Measurements from ENCODE around the gene CDT1. TPM values are rescaled to one million over a fixed set of nuclear protein-coding genes. Genes with fewer than 3 reads are reported as not detected.

Gene CDT1
- total and polyA plus RNA-seq, 2 experiments from 2014 or later = 32.6 to 187 TPM

DNA sequence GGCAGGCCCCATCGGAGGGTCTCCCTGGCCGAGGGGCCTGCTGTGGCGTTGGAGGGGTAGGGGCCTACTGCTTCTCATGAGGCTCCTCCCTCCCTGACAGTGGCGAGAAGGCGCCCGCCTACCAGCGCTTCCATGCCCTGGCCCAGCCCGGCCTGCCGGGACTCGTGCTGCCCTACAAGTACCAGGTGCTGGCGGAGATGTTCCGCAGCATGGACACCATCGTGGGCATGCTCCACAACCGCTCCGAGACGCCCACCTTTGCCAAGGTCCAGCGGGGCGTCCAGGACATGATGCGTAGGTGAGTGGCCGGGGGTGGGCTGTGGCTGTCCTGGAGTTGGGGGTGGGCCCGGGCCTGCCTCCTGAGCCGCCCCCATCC lies 1.7 kb downstream of the CDT1 start:
- Mint-ChIP-seq H3K4me1 (peaks cover 3% of the 10 kb centered on the region; the same call in 1 of the 3 replicates), H3K27ac (no peak overlapping the region), H3K9me3 (peaks cover 4% of the 10 kb centered on the region; the same call in 1 of the 3 replicates), H3K27me3 (ENCODE audit: insufficient read depth, low read depth, poor library complexity) (peaks cover 46% of the 10 kb centered on the region), H3K4me3 (peak overlapping the region; percentile 85; the same call in 2 of the 3 replicates), H3K36me3 (ENCODE audit: low read depth) (peaks cover 65% of the 10 kb centered on the region)
- Histone ChIP-seq H3K4me3 (peak overlapping the region; percentile 83; the same call in 1 of the 2 replicates), H3K79me2 (replicated peaks; ENCODE audit: insufficient read depth) (peaks cover 13% of the 10 kb centered on the region), H2AFZ (no peak overlapping the region), H3K36me3 (ENCODE audit: insufficient read depth) (peaks cover 16% of the 10 kb centered on the region), H3K4me2 (peak overlapping the region; percentile 97), H3K27me3 (ENCODE audit: insufficient read depth) (no peaks in the 10 kb centered on the region), H3K4me1 (ENCODE audit: insufficient read depth) (no peaks in the 10 kb centered on the region; the same call in 1 of the 2 replicates), H4K20me1 (replicated peaks; ENCODE audit: insufficient read depth) (no peaks in the 10 kb centered on the region; the same call in none of the 2 replicates), H3K27ac (ENCODE audit: low read depth) (no peak overlapping the region), H3K9me2 (ENCODE audit: insufficient read depth) (no peaks in the 10 kb centered on the region), H3F3A (replicated peaks; ENCODE audit: low read depth) (peaks cover 59% of the 10 kb centered on the region)
- DNase-seq (ENCODE audit: low spot score) = no peak
- TF ChIP-seq NANOG (IDR thresholded peaks at IDR 0.05; ENCODE audit: borderline replicate concordance) = no peak
- TF ChIP-seq EZH2phosphoT487 (IDR thresholded peaks at IDR 0.05; ENCODE audit: unreplicated experiment) = no peak
- no peak for TF ChIP-seq STAT1 (IDR thresholded peaks at IDR 0.05; ENCODE audit: unreplicated experiment)
- TF ChIP-seq, protein P1, sequence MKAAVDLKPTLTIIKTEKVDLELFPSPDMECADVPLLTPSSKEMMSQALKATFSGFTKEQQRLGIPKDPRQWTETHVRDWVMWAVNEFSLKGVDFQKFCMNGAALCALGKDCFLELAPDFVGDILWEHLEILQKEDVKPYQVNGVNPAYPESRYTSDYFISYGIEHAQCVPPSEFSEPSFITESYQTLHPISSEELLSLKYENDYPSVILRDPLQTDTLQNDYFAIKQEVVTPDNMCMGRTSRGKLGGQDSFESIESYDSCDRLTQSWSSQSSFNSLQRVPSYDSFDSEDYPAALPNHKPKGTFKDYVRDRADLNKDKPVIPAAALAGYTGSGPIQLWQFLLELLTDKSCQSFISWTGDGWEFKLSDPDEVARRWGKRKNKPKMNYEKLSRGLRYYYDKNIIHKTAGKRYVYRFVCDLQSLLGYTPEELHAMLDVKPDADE (IDR thresholded peaks at IDR 0.05) = no peak
- TF ChIP-seq ZNF331 (CRISPR knock-in tag; IDR thresholded peaks at IDR 0.05; ENCODE audit: low read depth) = no peak
- no peak for TF ChIP-seq POLR2AphosphoS5 (IDR thresholded peaks at IDR 0.05; ENCODE audit: low read depth)
- no peak for TF ChIP-seq ZNF114 (CRISPR knock-in tag; IDR thresholded peaks at IDR 0.05)
- no peak for TF ChIP-seq JUNB (IDR thresholded peaks at IDR 0.05; ENCODE audit: unreplicated experiment)
- no peak for TF ChIP-seq EZH2 (IDR thresholded peaks at IDR 0.05; ENCODE audit: low read depth, unreplicated experiment)
- no peak for TF ChIP-seq CREB1 (CRISPR knock-in tag; IDR thresholded peaks at IDR 0.05; ENCODE audit: low read depth)
- TF ChIP-seq, protein P2, sequence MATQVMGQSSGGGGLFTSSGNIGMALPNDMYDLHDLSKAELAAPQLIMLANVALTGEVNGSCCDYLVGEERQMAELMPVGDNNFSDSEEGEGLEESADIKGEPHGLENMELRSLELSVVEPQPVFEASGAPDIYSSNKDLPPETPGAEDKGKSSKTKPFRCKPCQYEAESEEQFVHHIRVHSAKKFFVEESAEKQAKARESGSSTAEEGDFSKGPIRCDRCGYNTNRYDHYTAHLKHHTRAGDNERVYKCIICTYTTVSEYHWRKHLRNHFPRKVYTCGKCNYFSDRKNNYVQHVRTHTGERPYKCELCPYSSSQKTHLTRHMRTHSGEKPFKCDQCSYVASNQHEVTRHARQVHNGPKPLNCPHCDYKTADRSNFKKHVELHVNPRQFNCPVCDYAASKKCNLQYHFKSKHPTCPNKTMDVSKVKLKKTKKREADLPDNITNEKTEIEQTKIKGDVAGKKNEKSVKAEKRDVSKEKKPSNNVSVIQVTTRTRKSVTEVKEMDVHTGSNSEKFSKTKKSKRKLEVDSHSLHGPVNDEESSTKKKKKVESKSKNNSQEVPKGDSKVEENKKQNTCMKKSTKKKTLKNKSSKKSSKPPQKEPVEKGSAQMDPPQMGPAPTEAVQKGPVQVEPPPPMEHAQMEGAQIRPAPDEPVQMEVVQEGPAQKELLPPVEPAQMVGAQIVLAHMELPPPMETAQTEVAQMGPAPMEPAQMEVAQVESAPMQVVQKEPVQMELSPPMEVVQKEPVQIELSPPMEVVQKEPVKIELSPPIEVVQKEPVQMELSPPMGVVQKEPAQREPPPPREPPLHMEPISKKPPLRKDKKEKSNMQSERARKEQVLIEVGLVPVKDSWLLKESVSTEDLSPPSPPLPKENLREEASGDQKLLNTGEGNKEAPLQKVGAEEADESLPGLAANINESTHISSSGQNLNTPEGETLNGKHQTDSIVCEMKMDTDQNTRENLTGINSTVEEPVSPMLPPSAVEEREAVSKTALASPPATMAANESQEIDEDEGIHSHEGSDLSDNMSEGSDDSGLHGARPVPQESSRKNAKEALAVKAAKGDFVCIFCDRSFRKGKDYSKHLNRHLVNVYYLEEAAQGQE (IDR thresholded peaks at IDR 0.05; ENCODE audit: unreplicated experiment) = no peak
- TF ChIP-seq, protein P3, sequence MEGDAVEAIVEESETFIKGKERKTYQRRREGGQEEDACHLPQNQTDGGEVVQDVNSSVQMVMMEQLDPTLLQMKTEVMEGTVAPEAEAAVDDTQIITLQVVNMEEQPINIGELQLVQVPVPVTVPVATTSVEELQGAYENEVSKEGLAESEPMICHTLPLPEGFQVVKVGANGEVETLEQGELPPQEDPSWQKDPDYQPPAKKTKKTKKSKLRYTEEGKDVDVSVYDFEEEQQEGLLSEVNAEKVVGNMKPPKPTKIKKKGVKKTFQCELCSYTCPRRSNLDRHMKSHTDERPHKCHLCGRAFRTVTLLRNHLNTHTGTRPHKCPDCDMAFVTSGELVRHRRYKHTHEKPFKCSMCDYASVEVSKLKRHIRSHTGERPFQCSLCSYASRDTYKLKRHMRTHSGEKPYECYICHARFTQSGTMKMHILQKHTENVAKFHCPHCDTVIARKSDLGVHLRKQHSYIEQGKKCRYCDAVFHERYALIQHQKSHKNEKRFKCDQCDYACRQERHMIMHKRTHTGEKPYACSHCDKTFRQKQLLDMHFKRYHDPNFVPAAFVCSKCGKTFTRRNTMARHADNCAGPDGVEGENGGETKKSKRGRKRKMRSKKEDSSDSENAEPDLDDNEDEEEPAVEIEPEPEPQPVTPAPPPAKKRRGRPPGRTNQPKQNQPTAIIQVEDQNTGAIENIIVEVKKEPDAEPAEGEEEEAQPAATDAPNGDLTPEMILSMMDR (conservative IDR thresholded peaks at IDR 0.05; ENCODE audit: low read depth in 2 of 2) = no peak
- TF ChIP-seq, protein P4, sequence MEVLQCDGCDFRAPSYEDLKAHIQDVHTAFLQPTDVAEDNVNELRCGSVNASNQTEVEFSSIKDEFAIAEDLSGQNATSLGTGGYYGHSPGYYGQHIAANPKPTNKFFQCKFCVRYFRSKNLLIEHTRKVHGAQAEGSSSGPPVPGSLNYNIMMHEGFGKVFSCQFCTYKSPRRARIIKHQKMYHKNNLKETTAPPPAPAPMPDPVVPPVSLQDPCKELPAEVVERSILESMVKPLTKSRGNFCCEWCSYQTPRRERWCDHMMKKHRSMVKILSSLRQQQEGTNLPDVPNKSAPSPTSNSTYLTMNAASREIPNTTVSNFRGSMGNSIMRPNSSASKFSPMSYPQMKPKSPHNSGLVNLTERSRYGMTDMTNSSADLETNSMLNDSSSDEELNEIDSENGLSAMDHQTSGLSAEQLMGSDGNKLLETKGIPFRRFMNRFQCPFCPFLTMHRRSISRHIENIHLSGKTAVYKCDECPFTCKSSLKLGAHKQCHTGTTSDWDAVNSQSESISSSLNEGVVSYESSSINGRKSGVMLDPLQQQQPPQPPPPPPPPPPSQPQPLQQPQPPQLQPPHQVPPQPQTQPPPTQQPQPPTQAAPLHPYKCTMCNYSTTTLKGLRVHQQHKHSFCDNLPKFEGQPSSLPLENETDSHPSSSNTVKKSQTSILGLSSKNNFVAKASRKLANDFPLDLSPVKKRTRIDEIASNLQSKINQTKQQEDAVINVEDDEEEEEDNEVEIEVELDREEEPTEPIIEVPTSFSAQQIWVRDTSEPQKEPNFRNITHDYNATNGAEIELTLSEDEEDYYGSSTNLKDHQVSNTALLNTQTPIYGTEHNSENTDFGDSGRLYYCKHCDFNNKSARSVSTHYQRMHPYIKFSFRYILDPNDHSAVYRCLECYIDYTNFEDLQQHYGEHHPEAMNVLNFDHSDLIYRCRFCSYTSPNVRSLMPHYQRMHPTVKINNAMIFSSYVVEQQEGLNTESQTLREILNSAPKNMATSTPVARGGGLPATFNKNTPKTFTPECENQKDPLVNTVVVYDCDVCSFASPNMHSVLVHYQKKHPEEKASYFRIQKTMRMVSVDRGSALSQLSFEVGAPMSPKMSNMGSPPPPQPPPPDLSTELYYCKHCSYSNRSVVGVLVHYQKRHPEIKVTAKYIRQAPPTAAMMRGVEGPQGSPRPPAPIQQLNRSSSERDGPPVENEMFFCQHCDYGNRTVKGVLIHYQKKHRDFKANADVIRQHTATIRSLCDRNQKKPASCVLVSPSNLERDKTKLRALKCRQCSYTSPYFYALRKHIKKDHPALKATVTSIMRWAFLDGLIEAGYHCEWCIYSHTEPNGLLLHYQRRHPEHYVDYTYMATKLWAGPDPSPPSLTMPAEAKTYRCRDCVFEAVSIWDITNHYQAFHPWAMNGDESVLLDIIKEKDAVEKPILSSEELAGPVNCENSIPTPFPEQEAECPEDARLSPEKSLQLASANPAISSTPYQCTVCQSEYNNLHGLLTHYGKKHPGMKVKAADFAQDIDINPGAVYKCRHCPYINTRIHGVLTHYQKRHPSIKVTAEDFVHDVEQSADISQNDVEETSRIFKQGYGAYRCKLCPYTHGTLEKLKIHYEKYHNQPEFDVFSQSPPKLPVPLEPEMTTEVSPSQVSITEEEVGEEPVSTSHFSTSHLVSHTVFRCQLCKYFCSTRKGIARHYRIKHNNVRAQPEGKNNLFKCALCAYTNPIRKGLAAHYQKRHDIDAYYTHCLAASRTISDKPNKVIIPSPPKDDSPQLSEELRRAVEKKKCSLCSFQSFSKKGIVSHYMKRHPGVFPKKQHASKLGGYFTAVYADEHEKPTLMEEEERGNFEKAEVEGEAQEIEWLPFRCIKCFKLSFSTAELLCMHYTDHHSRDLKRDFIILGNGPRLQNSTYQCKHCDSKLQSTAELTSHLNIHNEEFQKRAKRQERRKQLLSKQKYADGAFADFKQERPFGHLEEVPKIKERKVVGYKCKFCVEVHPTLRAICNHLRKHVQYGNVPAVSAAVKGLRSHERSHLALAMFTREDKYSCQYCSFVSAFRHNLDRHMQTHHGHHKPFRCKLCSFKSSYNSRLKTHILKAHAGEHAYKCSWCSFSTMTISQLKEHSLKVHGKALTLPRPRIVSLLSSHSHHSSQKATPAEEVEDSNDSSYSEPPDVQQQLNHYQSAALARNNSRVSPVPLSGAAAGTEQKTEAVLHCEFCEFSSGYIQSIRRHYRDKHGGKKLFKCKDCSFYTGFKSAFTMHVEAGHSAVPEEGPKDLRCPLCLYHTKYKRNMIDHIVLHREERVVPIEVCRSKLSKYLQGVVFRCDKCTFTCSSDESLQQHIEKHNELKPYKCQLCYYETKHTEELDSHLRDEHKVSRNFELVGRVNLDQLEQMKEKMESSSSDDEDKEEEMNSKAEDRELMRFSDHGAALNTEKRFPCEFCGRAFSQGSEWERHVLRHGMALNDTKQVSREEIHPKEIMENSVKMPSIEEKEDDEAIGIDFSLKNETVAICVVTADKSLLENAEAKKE (CRISPR knock-in tag; IDR thresholded peaks at IDR 0.05) = no peak
- ATAC-seq = no peak
